HG02852 (cell line): Measurements from ENCODE around the gene HS3ST3B1.

Experiments
- ATAC-seq: cut with Tn5 transposase; IDR thresholded peaks from one replicate; pipeline ENCODE4 v1.9.1; 2021; ENCODE audit warnings: mild to moderate bottlenecking, moderate library complexity; ENCODE audit not compliant: unreplicated experiment

The HS3ST3B1 gene

GRCh38 chr17:14398766-14399165, 97.9 kb downstream of the HS3ST3B1 start:
- ATAC-seq, result no peak
